Thyroid gland (tissue), 4 donors: ENCODE measurements around the gene LMBR1. TPM values are rescaled to one million over a fixed set of nuclear protein-coding genes. Genes with fewer than 3 reads are reported as not detected.

Experiments
- DNase-seq, 2 donors: peaks; one replicate each; pipeline ENCODE4 v3.0.0-alpha.2; 2019
- H3K27ac ChIP-seq, 3 donors: fragments of 200-600 bp; sonication (generic); 1 replicate in 2 of 3; 2 replicates in 1 of 3; pipeline ENCODE4 v1.5.1; 2016 to 2019; ENCODE audit warnings: mild to moderate bottlenecking in 1 of 3, moderate library complexity in 1 of 3
- H3K27me3 ChIP-seq: fragments of 200-600 bp; sonication (generic); one replicate; pipeline ENCODE4 v1.5.1; 2019
- H3K36me3 ChIP-seq, 2 donors: fragments of 200-600 bp; sonication (generic); one replicate each; pipeline ENCODE4 v1.5.1; 2016 to 2019
- H3K4me1 ChIP-seq, 2 donors: fragments of 200-600 bp; sonication (generic); one replicate each; pipeline ENCODE4 v1.5.1; 2017 to 2019
- H3K4me3 ChIP-seq, 3 donors: fragments of 200-600 bp; sonication (generic); replicated peaks in 1 of 3; 1 replicate in 2 of 3; 2 replicates in 1 of 3; pipeline ENCODE4 v1.5.1; 2016; ENCODE audit warnings: mild to moderate bottlenecking in 1 of 3
- H3K9me3 ChIP-seq: fragments of 200-600 bp; sonication (generic); one replicate; pipeline ENCODE4 v1.5.1; 2017
- CTCF ChIP-seq, 6 experiments: fragments of 200-600 bp in 3 of 6; fragments of 450-650 bp in 3 of 6; sonication (generic) in 3 of 6; IDR thresholded peaks; one replicate each; pipeline ENCODE4 v1.5.1; 2016 to 2019; ENCODE audit warnings: antibody characterized with exemption in 6 of 6, mild to moderate bottlenecking in 2 of 6, inconsistent platforms in 1 of 6, moderate library complexity in 1 of 6
- POLR2A ChIP-seq, 2 donors: fragments of 450-650 bp; IDR thresholded peaks; one replicate each; pipeline ENCODE4 v1.6.1; 2017; ENCODE audit warnings: antibody characterized with exemption in 2 of 2, mild to moderate bottlenecking in 2 of 2, moderate library complexity in 1 of 2
- WGBS, 2 donors: methylation state at CpG; one replicate each; pipeline ENCODE4 v1.1.5; 2017; 5-methylcytosine and 5-hydroxymethylcytosine counted together
- intact Hi-C: fragments of 100-400 bp; cut with DNase I; formaldehyde crosslinking; loops from one replicate; pipeline ENCODE4 v1.15.1; 2023
- total RNA-seq, 4 donors: library from RNA; depleted of rRNA; stranded (reverse); fragments of >200 nt; gene quantifications; one replicate each; pipeline ENCODE4 v1.2.3, GENCODE V29; 2016

The LMBR1 gene
- total RNA-seq, 4 donors from 2014 or later = 73.9 to 205 (median 113) TPM

- 88 to 90% methylated on average over 4 of the region's 4 CpGs for WGBS, 2 donors
- TF ChIP-seq CTCF (IDR thresholded peaks at IDR 0.05) (no peak), POLR2A (IDR thresholded peaks at IDR 0.05) (no peak)
- H3K4me3 ChIP-seq = no peak overlapping the region
- H3K27me3 ChIP-seq = no peaks in the 10 kb centered on the region
- no peak overlapping the region for H3K27ac ChIP-seq
- DNase-seq = no peak
- H3K9me3 ChIP-seq = no peaks in the 10 kb centered on the region
- no peaks in the 10 kb centered on the region for H3K4me1 ChIP-seq
- no peaks in the 10 kb centered on the region for H3K36me3 ChIP-seq
- intact Hi-C loops = no loop called here
These were observed 112.1 kb downstream of the LMBR1 start for GRCh38 chr7:156780724-156781455.

- H3K4me3 ChIP-seq = no peak overlapping the region
- H3K4me1 ChIP-seq = no peaks in the 10 kb centered on the region
- intact Hi-C loops = no loop called here
- no peak overlapping the region for H3K27ac ChIP-seq
- no peaks in the 10 kb centered on the region for H3K27me3 ChIP-seq
- DNase-seq = no peak
- 89 to 91% methylated on average over 3 of the region's 3 CpGs for WGBS, 2 donors
- H3K36me3 ChIP-seq = no peaks in the 10 kb centered on the region
- no peaks in the 10 kb centered on the region for H3K9me3 ChIP-seq
- TF ChIP-seq POLR2A (IDR thresholded peaks at IDR 0.05) (no peak), CTCF (IDR thresholded peaks at IDR 0.05) (no peak)
These were observed 114.3 kb downstream of the LMBR1 start for GRCh38 chr7:156778668-156779067.

GRCh38 chr7:156778201-156778600, 114.8 kb downstream of the LMBR1 start:
- H3K36me3 ChIP-seq = no peaks in the 10 kb centered on the region
- no peak for TF ChIP-seq POLR2A (IDR thresholded peaks at IDR 0.05)
- no peak for TF ChIP-seq CTCF (IDR thresholded peaks at IDR 0.05)
- H3K4me3 ChIP-seq = no peak overlapping the region
- no peaks in the 10 kb centered on the region for H3K9me3 ChIP-seq
- H3K27me3 ChIP-seq = no peaks in the 10 kb centered on the region
- H3K4me1 ChIP-seq = no peaks in the 10 kb centered on the region
- 95% methylated on average over 3 of the region's 3 CpGs for WGBS, 2 donors
- intact Hi-C loops = no loop called here
- no peak overlapping the region for H3K27ac ChIP-seq
- DNase-seq = no peak

GRCh38 chr7:156777364-156778069, 115.5 kb downstream of the LMBR1 start:
- TF ChIP-seq CTCF (IDR thresholded peaks at IDR 0.05) (no peak), POLR2A (IDR thresholded peaks at IDR 0.05) (no peak)
- Histone ChIP-seq H3K36me3 (no peaks in the 10 kb centered on the region), H3K27me3 (no peaks in the 10 kb centered on the region), H3K9me3 (no peaks in the 10 kb centered on the region), H3K4me1 (no peaks in the 10 kb centered on the region), H3K4me3 (no peak overlapping the region), H3K27ac (no peak overlapping the region)
- no peak for DNase-seq
- intact Hi-C loops = no loop called here
- 95 to 96% methylated on average over 5 of the region's 5 CpGs for WGBS, 2 donors

GRCh38 chr7:156776527-156776926, 116.5 kb downstream of the LMBR1 start:
- DNase-seq = no peak
- H3K4me3 ChIP-seq = no peak overlapping the region
- TF ChIP-seq CTCF (IDR thresholded peaks at IDR 0.05) (no peak), POLR2A (IDR thresholded peaks at IDR 0.05) (no peak)
- no peaks in the 10 kb centered on the region for H3K4me1 ChIP-seq
- 92% methylated on average over 2 of the region's 2 CpGs for WGBS, 2 donors
- intact Hi-C loops = no loop called here
- no peaks in the 10 kb centered on the region for H3K27me3 ChIP-seq
- H3K9me3 ChIP-seq = no peaks in the 10 kb centered on the region
- no peaks in the 10 kb centered on the region for H3K36me3 ChIP-seq
- H3K27ac ChIP-seq = no peak overlapping the region
